GM19463 (cell line): ENCODE results near the gene SSTR5.

Experiments
- ATAC-seq: cut with Tn5 transposase; IDR thresholded peaks from one replicate; pipeline ENCODE4 v1.9.1; 2021; ENCODE audit warnings: mild to moderate bottlenecking, moderate library complexity; ENCODE audit not compliant: unreplicated experiment

SSTR5 gene

DNA sequence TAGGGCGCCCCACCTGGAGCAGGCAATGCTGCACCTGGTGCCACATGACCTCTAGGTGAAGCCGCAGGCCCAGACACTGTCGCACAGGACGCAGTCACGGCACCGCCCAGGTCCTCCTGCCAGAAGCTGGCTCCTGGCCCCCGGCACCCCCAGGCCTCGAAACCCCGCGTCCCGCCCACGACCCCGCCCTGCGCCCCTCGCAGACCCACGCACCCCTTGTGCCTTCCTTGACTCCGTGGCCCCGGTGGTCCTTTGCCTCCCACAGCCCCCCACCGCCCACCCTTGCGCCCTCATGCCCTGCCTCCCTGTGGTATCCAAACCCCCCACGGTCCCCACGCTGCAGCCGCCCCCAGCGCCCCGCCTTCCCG lies 29.8 kb downstream of the SSTR5 start:
- no peak for ATAC-seq

DNA sequence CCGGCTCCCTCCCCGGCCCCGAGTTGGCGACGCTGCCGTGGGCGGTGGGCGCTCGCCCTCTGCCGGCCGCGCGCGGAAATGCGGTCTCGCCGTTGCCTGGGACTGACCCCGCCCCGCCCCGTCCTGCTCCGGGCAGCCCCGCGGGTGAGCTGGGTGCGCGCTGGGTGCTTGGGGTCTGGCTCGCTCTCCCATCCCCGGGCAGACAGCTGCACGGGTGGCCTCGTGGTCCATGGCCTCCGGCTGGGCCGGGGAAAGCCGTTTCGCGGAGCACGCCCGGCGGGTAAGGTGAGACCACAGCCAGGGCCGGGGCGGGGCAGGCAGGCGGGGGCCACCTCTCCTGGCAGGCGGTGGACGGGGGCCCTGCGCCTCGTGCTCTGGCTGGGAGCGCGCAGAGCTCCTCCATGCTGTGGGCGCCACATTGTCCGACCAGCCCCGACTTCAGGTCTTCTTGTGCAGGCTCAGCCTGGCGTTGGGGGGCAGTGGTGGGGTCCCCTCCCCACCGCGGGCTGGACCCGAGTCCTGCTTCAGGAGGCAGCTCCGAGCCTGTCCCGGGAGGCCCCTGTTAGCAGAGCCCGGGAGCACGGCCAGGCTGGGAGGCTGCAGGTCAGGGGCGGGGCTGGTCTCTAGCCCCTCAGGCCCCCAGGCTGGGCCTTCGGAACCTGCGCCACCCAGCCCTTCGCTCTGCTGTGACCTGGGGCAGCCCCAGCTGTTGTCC lies 30.5 kb downstream of the SSTR5 start:
- ATAC-seq, result no peak

DNA sequence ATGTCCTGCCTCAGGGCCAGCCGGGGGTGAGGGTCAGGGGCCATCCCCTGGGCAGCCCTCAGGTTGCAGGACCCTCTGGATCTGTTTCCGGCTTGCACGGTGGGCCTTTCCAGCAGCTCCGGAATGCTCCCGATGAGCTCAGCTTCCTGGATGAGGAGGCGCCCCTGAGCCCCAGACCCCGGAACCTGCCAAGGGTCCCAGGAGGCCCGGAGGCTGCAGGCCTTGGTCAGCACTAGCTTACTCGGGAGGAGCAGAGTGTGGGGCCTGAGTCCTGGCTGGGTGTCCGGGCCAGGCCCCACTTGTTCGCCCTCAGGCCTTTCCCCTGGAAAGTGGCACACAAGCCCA lies 31.1 kb downstream of the SSTR5 start:
- no peak for ATAC-seq

DNA sequence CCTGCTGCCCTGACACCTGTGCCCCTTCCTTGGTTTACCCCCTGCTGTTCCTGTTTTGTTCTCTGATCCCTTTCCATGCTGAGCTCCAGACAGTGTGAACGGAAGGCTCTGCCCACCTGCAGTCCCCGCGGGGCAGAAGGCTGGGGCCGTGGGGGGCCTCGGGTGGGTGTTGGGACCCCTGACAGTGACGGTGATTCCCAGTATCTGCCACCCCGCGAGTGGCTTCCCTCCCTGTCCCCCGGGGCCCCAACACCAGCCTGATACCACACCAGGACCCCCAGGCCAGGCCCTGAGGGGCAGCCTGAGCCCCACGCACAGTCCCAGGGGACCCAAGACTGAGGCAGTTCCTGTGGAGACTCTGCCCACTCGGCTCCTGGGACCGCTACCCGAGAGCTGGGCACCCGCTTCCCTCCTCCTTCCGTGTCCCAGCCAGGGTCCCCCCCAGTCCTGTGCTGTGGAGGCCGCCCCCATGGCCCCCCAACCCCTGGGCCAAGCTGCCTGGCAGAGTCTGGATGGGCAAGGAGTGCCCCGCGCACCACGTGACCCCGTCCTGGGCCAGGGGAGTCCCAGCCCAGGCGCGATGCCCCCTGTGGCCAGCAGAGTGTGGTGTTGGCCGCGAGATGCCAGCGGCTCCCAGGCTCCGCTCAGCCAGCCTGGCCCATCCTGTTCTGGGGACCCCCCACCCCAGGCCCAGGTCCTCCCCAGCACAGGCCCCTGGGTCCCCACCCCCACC lies 33.5 kb downstream of the SSTR5 start:
- ATAC-seq, result no peak

DNA sequence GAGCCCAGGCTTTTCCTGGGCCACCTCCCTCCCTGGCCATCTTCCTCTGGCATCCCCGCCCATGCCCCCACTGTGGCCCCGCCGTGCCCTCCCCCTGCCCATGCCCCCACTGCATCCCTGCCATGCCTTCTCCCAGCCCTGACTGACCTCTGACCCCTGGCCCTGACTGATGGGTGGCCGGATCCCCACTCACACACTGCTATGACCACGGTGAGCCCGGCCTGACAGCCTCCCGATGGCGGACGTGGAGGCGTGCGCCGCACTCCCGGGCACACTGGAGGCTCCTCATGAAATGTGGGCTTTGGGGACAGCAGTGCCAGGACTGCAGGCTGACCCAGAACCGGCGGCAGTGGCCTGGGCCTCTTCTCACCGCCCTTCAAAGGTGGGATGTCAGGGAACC lies 34.1 kb downstream of the SSTR5 start:
- no peak for ATAC-seq

DNA sequence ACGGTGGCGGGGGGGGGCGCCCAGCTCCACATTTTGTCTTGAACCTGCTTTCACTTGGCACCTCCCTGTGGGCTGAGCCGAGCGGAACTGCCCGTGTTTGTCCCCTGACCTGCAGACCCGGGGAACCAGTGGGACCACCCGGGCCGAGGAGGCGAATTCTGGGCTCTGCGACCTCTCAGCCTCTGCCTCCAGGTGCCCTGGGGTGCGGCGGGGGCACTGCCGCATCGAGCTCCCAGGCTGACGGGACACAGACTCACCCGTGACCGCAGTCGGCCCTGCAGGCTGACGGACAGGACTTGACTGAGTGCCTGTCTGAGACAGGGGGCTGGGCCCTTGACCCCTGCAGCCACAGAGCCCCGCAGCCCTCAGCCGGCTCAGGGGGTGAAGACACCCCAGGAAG lies 34.6 kb downstream of the SSTR5 start:
- no peak for ATAC-seq

DNA sequence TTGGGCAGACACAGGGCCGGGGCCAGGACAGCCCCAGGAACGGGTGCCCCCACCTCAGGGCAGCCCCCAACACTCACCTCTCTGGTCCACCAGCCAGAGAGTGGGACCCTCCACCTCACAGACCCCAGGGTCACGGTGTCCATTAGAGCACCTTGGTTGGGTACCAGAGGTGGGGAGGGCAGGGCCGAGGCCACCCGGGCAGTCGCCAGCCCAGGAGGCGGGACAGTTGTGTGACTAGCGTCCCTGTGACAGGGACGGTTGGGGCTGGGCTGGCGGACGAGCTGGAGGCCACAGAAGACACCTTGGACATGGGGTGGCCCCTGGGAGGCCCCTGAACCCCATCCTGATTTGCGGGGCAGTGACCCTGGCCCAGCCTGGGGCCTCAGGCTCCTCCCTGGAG lies 35.2 kb downstream of the SSTR5 start:
- no peak for ATAC-seq

DNA sequence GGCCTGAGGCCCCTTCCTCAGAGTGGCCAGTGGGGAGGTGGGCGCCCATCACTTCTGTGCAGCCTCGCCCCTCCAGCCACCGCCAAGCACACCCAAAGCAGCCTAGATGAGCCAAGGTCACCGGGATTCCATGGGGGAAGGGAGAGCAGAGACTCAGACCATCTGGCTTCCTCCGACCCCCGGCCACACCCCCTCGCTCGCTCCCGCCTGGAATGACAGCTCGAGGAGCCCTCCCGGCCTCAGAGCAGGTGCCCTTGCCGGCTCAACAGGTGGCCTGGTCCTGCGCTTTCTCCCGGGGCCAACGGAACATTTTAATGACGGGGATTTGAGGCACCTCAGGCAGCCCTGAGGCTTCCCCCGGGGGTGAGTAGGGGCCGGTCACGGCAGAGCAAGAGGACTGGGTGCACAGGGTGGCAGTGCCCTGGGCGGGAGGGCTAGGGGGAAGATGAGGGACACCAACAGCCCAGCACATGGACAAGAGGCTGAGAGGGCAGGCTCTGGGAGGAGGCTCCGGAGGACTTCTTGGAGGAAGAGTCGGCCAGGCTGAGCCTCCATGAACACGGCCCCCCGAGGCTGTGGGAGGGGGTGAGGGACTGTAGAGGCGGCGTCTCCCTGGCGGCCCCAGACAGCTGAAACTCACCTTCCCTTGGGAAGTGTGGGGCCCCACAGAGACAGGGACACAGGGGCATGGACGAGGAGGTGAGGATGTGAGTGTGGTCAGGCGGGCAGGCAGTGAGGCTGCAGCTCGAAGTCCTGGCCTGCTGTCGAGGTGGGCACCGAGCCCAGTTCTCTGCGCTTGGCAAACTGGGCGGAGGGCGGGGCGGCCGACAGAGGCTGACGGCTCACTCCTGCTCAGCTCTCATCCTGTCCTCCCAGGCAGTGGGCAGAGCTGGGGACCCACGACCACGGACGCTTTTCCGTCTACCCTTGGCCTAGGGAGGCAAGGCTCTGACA lies 36.0 kb downstream of the SSTR5 start:
- no peak for ATAC-seq

DNA sequence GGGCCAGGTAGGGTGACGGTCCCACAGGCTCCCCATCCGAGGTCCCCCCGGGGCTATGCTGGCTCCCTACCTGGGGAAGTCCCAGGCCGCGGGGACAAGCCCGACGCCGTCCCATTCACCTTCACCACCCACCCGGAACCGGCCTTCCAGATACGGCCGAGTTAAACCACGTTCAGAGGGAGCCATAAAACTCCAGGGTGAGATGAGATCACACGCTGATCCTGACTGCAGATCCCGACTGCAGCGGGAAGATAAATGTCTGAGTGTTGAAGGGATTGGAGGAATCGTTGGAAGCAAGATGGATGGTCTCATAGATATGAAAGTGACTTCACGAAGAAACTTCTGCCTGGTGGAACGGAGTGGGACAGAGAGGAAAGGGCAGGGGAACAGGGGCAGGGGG lies 37.1 kb downstream of the SSTR5 start:
- ATAC-seq, result no peak

DNA sequence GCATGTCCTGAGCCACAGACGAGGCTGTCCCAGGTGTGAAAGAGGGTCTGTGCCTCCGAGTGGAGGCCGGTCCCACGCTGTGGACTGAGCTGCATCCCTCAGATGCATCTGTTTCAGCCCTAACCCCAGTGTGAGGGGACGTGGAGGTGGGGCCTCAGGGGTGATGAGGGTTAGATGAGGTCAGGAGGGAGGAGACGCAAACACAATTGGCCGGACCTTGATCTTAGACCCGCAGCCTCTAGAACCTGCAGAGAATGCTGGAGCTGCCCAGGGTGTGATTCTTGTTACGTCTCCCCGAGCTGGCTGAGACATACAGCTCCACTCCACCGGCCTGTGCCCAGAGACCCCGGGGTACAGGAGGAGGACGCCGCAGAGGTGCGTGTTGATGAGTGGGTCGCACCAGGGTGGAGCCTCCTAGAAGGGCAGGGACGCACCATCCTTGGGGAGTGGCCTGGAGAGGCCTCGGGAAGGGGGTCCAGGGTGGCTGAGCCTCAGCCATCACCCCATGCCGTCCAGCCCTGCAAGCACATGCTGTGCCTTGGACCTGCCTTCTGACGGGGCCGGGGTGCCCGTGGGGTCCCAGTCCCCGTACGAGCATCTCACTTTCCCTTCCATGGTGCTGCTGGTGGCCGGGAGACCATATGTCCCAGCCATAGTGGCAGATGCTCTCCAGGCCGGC lies 40.1 kb downstream of the SSTR5 start:
- no peak for ATAC-seq

DNA sequence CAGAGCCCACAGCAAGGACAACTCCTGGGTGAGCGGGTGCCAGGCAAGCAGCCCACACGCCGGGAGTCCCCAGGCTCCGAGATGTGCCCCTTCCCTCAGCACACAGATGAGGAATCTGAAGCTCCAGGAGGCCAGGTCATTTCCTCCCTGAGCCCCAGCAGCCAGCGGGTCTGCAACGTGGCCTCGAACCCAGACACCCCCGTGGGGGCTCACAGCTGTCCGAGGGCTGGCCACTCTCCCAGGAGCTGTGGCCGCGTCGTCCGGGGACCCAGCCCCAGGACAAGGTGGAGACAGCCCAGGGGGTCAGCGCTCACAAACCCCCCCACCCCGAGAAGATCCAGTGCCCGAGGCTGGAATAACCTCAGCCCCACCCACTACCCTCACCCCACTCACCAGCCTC lies 40.9 kb downstream of the SSTR5 start:
- no peak for ATAC-seq

DNA sequence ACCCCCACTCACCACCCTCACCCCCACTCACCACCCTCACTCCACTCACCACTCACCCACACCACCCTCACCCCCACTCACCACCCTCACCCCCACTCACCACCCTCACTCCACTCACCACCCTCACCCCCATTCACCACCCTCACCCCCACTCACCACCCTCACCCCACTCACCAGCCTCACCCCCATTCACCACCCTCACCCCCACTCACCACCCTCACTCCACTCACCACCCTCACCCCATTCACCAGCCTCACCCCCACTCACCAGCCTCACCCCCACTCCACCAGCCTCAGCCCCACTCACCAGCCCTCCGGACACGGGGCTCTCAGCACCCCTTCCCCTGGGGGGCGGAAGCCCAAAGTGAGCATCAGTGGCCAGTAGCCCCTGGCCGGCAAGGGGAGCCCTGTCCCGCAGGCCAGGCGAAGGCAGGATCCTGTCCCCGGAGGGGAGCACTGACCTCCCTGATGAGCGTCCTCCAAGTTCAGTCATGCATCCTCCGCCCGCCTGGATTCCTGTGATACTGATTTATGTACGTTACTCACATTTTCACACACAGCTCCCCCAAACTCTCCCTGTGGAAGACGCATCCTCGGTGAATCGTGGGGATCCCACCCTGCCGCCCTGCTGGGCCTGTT lies 41.5 kb downstream of the SSTR5 start:
- no peak for ATAC-seq

DNA sequence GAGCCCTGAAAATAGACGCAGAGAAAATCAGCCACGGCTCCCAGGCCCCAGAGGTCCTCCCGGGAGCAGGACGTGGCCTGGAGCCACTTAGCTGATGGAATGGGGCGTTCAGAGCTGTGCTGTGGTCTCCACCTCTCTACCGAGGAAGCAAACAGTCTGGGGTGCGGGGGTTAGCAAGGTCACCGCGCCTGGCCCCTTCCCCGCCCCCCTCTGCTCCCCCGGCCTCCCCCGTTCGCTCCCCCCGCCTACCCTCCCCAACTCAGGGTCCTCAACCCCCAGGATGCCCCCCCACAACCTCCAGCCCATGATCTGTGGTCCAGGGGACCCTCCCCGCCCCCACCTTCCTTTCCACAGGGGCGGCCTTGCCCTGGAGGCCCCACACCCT lies 44.1 kb downstream of the SSTR5 start:
- no peak for ATAC-seq

DNA sequence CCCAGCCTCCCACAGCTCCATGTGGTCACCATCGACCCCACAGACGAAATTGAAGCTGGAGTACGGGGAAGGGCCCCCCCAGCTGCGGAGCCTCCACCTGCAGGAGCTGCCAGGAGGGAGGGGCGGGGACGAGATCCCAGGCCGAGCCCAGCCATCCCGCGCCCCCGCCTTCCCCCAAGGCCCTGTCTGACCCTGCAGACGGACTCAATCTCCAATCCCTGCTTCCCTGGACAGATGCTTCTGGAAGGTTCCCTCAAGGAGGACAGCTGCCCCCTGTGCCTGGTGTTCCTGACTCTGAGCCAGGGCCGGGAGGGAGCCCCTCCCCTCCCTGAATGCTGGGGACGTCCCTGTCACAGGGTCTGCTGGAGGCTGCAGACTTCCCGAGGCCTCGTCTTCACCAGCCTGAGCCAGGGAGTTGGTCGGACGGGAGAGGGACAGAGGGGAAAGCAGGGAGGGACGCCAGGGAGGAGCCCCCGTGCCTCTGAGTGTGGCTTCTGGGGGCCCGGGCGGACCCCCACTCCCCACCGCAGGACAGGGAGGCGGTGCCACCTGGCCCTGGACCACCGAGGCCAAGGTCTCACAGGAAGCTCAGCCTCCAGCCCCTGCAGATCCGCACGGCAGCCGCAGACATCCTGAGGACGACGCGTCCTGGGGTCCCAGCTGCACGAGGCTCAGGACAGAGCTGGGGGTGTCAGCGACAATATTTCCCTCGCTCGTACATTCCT lies 44.8 kb downstream of the SSTR5 start:
- no peak for ATAC-seq

DNA sequence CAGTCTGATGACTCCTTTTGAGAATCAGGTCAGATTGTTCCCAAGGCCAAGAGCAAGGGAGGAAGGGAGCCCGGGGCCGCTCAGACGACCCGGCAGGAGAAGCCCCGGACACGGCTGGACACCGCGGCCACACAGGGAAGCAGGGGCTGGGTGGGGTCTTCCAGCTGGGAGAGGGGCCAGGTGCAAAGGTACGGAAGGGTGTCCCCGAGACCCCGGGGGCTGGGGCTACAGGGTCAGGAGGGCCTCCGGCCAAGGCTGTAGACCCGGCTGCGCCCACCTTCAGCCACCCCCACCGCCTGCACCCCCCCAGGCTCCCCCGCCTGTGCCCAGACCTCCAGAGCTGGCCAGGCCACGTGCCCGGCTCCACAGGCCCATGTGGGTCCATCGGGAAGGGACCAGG lies 45.4 kb downstream of the SSTR5 start:
- no peak for ATAC-seq

DNA sequence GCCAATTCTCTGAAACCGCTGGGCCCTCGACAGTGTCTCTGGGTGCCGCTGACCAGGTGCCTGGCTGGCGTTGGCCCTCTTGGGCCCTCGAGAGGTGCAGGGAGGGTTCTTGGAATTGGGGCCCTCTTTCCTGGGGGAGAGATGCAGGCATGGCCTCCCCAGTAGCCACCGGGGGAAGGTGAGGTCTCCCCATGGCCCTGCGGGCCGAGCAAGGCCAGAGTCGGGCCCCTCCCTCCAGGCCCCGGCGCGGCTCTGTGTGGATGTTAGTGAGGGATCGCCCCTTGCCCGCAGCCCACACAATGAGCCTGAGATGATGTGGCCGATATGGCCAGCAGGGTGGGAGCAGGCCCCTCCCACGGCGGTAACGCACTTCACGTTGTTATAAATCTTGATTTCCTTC lies 46.6 kb downstream of the SSTR5 start:
- no peak for ATAC-seq

DNA sequence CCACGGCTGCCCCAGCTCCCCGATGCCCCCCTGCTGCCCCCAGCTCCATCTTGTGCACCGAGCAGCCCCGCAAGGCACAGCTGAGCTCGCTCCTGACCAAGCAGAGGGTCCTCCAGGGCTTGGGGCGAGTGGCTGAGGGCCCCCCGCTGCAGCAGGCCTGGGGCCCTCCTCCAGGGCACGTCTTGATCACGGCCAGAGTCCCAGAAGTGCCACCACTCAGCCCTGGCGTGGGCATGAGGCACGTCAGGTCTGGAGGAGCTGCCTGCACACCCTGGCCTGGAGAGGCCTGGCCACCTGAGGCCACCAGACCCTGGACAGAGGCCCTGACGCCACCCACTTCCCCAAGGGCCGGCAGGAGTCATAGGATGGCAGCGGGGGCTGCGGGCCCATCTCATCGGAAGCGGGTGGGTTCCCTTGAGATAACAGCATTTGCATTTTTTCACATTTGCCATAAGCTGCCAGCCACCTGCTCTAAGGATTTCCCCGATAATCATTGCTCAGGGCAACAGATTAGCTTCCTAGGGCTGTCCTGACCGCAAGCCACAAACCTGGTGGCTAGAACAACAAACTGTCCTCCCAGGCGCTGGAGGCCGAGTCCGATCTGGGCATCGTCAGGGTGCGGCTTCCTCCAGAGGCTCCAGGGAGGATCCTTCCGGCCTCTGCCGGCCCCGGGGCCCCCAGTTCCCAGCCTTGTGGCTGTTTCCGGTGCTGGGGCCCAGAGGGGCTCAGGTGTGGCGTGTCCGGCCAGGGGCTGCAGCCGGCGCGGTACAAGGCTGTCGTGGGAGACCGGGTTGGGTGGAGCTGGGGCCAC lies 47.4 kb downstream of the SSTR5 start:
- ATAC-seq, result no peak

DNA sequence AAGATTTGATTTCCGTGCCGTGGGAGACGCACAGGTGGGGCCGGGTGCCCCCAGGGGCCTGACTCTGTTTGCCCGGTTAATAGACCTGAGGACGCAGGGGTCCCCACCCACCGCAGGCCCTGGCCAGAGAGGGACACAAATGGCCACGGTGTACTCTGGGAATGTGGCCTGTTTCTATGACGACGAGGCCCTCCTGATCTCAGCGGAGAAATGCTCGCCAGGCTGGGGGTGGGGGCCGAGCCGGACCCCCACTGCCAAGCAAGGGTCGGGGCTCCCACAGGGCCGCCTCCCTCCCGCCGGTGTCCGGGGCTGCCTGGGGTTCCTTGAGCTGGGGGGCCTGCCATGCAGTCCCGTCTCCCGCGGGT lies 48.0 kb downstream of the SSTR5 start:
- ATAC-seq, result no peak

DNA sequence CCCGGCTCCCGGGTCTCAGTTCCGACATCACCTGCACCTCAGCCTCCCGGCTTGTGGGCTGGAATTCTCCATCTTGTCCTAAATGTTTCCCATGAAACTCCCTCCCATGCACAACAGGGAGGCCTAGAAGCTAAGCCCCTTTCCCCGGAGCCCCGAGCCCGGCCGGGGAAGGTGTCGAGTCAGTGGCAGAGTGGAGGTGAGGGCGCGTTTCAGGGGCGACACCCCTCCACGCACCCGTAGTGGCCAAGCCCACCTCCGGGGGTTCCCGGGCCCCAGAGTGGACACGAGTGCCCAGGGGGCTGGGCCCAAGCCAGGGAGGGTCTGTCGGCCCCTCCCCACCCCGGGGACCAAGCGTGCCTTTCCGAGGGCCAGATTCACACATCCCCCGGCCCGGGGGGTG lies 48.5 kb downstream of the SSTR5 start:
- ATAC-seq, result no peak
